Omental fat pad (tissue), 4 donors: Measurements from ENCODE around the gene MTMR1. TPM values are rescaled to one million over a fixed set of nuclear protein-coding genes. Genes with fewer than 3 reads are reported as not detected.

Experiments used
- ATAC-seq: fragments of 150-250 bp; one replicate; pipeline ENCODE4 v1.9.1; 2016; ENCODE audit warnings: mild to moderate bottlenecking, moderate library complexity; ENCODE audit not compliant: low FRiP score
- DNase-seq: peaks from one replicate; pipeline ENCODE4 v3.0.0-alpha.2; 2019; ENCODE audit warnings: low spot score
- CTCF ChIP-seq, 3 donors: fragments of 450-650 bp; IDR thresholded peaks; one replicate each; pipeline ENCODE4 v1.5.1; 2016 to 2017; ENCODE audit warnings: antibody characterized with exemption in 3 of 3, mild to moderate bottlenecking in 3 of 3, moderate library complexity in 2 of 3
- total RNA-seq, 4 donors: library from RNA; depleted of rRNA; stranded (reverse); fragments of >200 nt; gene quantifications; one replicate each; pipeline ENCODE4 v1.1.0, GENCODE V29; 2016

MTMR1 gene
- total RNA-seq, 4 donors from 2014 or later, result 12.3 to 18.1 (median 14.4) TPM

GRCh38 chrX:150731795-150732194 is 38.6 kb downstream of the MTMR1 start:
- TF ChIP-seq CTCF (IDR thresholded peaks at IDR 0.05), result no peak
- no peak for DNase-seq
- peak; percentile 75 for ATAC-seq

DNA sequence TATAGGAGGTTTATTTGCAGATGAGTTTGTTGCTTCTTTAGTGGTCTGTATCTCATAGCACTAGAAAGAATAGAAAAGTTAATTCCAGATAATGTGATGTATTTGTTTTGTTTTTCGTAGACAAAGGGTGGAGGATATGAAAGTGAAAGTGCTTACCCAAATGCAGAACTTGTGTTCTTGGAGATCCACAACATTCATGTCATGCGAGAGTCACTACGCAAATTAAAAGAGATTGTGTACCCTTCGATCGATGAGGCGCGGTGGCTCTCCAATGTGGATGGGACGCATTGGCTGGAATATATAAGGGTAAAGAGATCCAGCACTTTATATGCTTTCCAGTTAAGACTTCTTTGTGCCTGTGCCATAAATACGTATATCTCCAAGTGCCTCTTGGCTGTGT is 43.3 kb downstream of the MTMR1 start:
- DNase-seq (no peak), ATAC-seq (no peak)
- TF ChIP-seq CTCF (IDR thresholded peaks at IDR 0.05), result no peak

- ATAC-seq (no peak), DNase-seq (no peak)
- no peak for TF ChIP-seq CTCF (IDR thresholded peaks at IDR 0.05)
Measured at GRCh38 chrX:150752124-150752523, 58.9 kb downstream of the MTMR1 start.

DNA sequence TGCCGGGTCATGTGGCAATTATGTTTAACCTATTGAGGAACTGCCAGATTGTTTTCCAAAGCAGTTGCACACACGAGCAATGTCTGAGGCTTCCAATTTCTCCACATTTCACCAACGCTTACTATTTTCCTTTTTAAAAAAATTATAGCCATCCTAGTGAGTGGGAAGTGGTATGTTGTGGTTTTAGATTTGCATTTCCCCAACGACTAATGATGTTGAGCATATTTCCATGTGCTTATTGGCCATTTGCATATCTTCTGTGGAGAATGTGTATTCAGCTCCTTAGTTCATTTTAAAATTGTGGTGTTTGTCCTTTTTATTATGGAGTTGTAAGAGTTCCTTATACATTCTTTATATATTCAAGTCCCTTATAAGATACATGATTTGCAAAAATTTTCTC is 60.2 kb downstream of the MTMR1 start:
- DNase-seq (no peak), ATAC-seq (no peak)

DNA sequence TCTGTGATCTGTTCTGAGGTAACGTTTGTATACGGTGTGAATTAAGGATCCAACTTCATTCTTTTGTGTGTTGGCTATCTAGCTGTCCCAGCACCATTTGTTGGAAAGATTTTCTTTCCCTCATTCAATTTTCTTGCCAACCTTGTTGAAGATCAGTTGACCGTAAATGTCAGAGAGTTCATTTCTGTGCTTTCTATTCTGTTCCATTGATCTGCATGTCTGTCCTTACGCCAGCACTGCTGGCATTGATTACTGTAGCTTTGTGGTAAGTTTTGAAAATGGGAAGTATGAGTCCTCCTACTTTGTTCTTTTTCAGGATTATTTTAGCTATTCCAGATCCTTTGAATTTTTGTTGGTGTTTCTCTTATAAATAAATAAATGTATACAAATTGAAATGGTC is 60.8 kb downstream of the MTMR1 start:
- DNase-seq (no peak), ATAC-seq (no peak)
- TF ChIP-seq CTCF (IDR thresholded peaks at IDR 0.05), result no peak

More for the DNA sequence above, 60.2 kb downstream of the MTMR1 start:
- TF ChIP-seq CTCF (IDR thresholded peaks at IDR 0.05), result no peak

GRCh38 chrX:150757371-150757770 is 64.2 kb downstream of the MTMR1 start:
- no peak for TF ChIP-seq CTCF (IDR thresholded peaks at IDR 0.05)
- ATAC-seq (no peak), DNase-seq (no peak)

- no peak for ATAC-seq
- DNase-seq, result no peak
- TF ChIP-seq CTCF (IDR thresholded peaks at IDR 0.05), result no peak
Measured at GRCh38 chrX:150759568-150760416, 66.6 kb downstream of the MTMR1 start.
